SU-DHL-6 (cell line): Measurements from ENCODE around the gene OSBPL10.
A peak's percentile ranks its signal among the peaks of the same experiment; 100 is the strongest.

Source experiments
- H2AFZ ChIP-seq: fragments of 200-600 bp; sonication (generic); 2 replicates; pipeline ENCODE4 v1.6.1; 2014; ENCODE audit warnings: low read depth, mild to moderate bottlenecking, moderate library complexity, mixed read lengths, antibody characterized with exemption, low read length; ENCODE audit not compliant: severe bottlenecking
- H3F3A ChIP-seq: fragments of 200-600 bp; shearing (Covaris generic); 2 replicates; pipeline ENCODE4 v1.6.0; 2016; ENCODE audit warnings: antibody characterized with exemption, mild to moderate bottlenecking; ENCODE audit not compliant: insufficient read depth
- H3K27ac ChIP-seq: fragments of 200-600 bp; sonication (generic); 2 replicates; pipeline ENCODE4 v1.5.1; 2016; ENCODE audit warnings: low read depth, mild to moderate bottlenecking, low read length, moderate library complexity, mixed read lengths
- H3K27me3 ChIP-seq: fragments of 200-600 bp; sonication (generic), shearing (Covaris generic); 2 replicates; pipeline ENCODE4 v1.6.0; 2014; ENCODE audit warnings: mild to moderate bottlenecking, low read length
- H3K36me3 ChIP-seq: fragments of 200-600 bp; sonication (generic); 2 replicates; pipeline ENCODE4 v1.6.1; 2014; ENCODE audit warnings: mild to moderate bottlenecking, low read length, mixed read lengths
- H3K4me2 ChIP-seq: fragments of 300-600, 200-600 bp; shearing (Covaris generic), sonication (generic); 2 replicates; pipeline ENCODE4 v1.6.0; 2014; ENCODE audit warnings: low read length, low read depth, mild to moderate bottlenecking; ENCODE audit not compliant: poor library complexity, severe bottlenecking
- H3K4me3 ChIP-seq: fragments of 200-600 bp; sonication (generic); 2 replicates; pipeline ENCODE4 v1.5.1; 2014; ENCODE audit warnings: antibody characterized with exemption, low read length, mild to moderate bottlenecking, mixed read lengths; ENCODE audit not compliant: insufficient read depth, poor library complexity, severe bottlenecking
- H3K79me2 ChIP-seq: fragments of 200-600 bp; sonication (generic); 2 replicates; pipeline ENCODE4 v1.6.1; 2014; ENCODE audit warnings: mild to moderate bottlenecking, low read length, moderate library complexity; ENCODE audit not compliant: insufficient read depth
- H3K9ac ChIP-seq: fragments of 200-600 bp; sonication (generic); 2 replicates; pipeline ENCODE4 v1.7.0; 2014; ENCODE audit warnings: mild to moderate bottlenecking, low read length
- H3K9me2 ChIP-seq: fragments of 200-600 bp; sonication (generic); replicated peaks from 2 replicates; pipeline ENCODE4 v1.6.1; 2014; ENCODE audit warnings: low read length; ENCODE audit not compliant: insufficient read depth
- H3K9me3 ChIP-seq: fragments of 200-600 bp; sonication (generic); 2 replicates; pipeline ENCODE4 v1.6.1; 2014; ENCODE audit warnings: low read length, mixed read lengths; ENCODE audit not compliant: insufficient read depth
- H4K20me1 ChIP-seq: fragments of 200-600 bp; sonication (generic); 2 replicates; pipeline ENCODE4 v1.6.1; 2014; ENCODE audit warnings: low read depth, mild to moderate bottlenecking, antibody characterized with exemption, low read length, moderate library complexity, mixed read lengths
- EZH2phosphoT487 ChIP-seq: fragments of 200-600 bp; sonication (generic), shearing (Covaris generic); conservative IDR thresholded peaks from 2 replicates; pipeline ENCODE4 v1.6.1; 2018; ENCODE audit warnings: mild to moderate bottlenecking, antibody characterized with exemption, low read length, moderate library complexity, mixed read lengths
- TF ChIP-seq, protein P1 (sequence below): fragments of 200-600 bp; sonication (generic); IDR thresholded peaks from one replicate; pipeline ENCODE4 v1.5.1; 2017; ENCODE audit warnings: antibody characterized with exemption, mild to moderate bottlenecking, low read length, moderate library complexity; ENCODE audit not compliant: insufficient read depth, poor library complexity, severe bottlenecking

OSBPL10 gene

DNA sequence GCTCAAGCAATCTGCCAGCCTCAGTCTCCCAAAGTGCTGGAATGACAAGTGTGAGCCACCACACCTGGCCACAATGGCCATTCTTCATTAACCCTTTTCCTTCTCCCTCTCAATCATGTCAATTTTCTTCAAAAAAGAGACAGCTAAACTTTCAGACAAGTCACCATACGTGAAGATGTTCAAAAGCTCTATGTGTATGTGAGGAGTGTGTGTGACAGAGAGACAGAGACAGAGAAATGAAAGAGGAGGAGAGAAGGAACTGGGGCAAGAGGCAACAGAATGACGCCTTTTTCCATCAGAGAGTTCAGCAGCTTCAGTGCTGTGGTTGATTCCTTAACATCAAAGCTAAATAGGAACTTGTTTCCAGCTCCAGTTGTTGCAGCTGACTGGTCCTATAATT is 27.4 kb downstream of the OSBPL10 start:
- peak overlapping the region; percentile 95 for H3K27ac ChIP-seq
- H3K79me2 ChIP-seq = peaks cover 78% of the 10 kb centered on the region

DNA sequence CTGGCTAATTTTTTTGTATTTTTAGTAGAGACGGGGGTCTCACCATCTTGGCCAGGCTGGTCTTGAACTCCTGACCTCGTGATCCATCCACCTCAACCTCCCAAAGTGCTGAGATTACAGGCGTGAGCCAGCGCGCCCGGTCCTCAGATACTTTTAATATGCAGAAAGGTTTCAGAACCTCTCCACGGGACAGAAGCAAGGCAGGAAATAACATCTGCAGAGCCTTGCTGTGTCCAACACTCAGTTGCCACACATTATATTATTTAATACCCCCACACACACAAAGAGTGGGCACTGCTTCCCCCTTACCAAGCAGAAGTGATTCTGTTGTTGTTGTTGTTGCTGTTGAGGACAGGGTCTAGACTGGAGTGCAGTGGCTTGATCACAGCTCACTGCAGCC is 28.0 kb downstream of the OSBPL10 start:
- H3K4me2 ChIP-seq = peak overlapping the region; percentile 94
- no peak overlapping the region for H3K4me3 ChIP-seq
- peaks cover 11% of the 10 kb centered on the region; the same call in 1 of the 2 replicates for H3K9me3 ChIP-seq
- H3K79me2 ChIP-seq = peaks cover 78% of the 10 kb centered on the region
- H2AFZ ChIP-seq = no peak overlapping the region
- no peaks in the 10 kb centered on the region for H3K27me3 ChIP-seq
- H3K9me2 ChIP-seq = no peaks in the 10 kb centered on the region
- H4K20me1 ChIP-seq = no peaks in the 10 kb centered on the region
- peaks cover 10% of the 10 kb centered on the region; the same call in 1 of the 2 replicates for H3K36me3 ChIP-seq
- TF ChIP-seq, protein P1, sequence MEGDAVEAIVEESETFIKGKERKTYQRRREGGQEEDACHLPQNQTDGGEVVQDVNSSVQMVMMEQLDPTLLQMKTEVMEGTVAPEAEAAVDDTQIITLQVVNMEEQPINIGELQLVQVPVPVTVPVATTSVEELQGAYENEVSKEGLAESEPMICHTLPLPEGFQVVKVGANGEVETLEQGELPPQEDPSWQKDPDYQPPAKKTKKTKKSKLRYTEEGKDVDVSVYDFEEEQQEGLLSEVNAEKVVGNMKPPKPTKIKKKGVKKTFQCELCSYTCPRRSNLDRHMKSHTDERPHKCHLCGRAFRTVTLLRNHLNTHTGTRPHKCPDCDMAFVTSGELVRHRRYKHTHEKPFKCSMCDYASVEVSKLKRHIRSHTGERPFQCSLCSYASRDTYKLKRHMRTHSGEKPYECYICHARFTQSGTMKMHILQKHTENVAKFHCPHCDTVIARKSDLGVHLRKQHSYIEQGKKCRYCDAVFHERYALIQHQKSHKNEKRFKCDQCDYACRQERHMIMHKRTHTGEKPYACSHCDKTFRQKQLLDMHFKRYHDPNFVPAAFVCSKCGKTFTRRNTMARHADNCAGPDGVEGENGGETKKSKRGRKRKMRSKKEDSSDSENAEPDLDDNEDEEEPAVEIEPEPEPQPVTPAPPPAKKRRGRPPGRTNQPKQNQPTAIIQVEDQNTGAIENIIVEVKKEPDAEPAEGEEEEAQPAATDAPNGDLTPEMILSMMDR = no peak
- no peak for TF ChIP-seq EZH2phosphoT487
- peaks cover 79% of the 10 kb centered on the region for H3F3A ChIP-seq
- peak overlapping the region; percentile 95 for H3K27ac ChIP-seq
- H3K9ac ChIP-seq = peak overlapping the region; percentile 45

More for the DNA sequence above, 27.4 kb downstream of the OSBPL10 start:
- TF ChIP-seq EZH2phosphoT487 = no peak
- TF ChIP-seq, protein P1 = no peak
- Histone ChIP-seq H2AFZ (no peak overlapping the region), H3K9me2 (no peaks in the 10 kb centered on the region), H3K27me3 (no peaks in the 10 kb centered on the region), H3K9me3 (peaks cover 11% of the 10 kb centered on the region; the same call in 1 of the 2 replicates), H3K4me2 (peak overlapping the region; percentile 94), H3F3A (peaks cover 76% of the 10 kb centered on the region), H3K36me3 (peaks cover 10% of the 10 kb centered on the region; the same call in 1 of the 2 replicates), H3K4me3 (no peak overlapping the region), H4K20me1 (no peaks in the 10 kb centered on the region), H3K9ac (peak overlapping the region; percentile 42)

DNA sequence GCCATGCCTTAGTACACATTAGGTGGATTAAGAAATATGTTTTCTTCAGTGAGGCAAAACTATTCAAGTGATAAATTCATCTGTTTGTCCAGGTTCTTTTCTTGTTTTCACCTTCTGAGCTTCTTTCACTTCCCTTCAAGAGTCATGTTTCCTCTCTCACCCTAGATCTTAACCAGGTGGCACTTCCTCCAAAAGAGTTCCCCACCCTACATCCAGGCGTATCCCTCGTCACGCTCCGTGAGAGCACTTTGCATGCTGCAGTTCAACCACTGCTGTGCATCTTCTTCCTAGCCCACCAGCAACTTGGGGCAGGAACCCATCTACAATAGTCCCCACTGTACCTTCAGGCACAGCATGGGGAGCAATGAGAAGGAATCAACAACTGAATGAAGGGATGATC is 28.9 kb downstream of the OSBPL10 start:
- Histone ChIP-seq H3K9me3 (peaks cover 11% of the 10 kb centered on the region; the same call in 1 of the 2 replicates), H4K20me1 (no peaks in the 10 kb centered on the region), H3K79me2 (peaks cover 78% of the 10 kb centered on the region), H3K4me3 (peak overlapping the region; percentile 33), H3K9me2 (no peaks in the 10 kb centered on the region), H3F3A (peaks cover 80% of the 10 kb centered on the region), H2AFZ (no peak overlapping the region), H3K36me3 (peaks cover 10% of the 10 kb centered on the region; the same call in 1 of the 2 replicates), H3K4me2 (peak overlapping the region; percentile 94), H3K9ac (peak overlapping the region; percentile 48), H3K27ac (peak overlapping the region; percentile 95), H3K27me3 (no peaks in the 10 kb centered on the region)
- TF ChIP-seq EZH2phosphoT487 = no peak
- TF ChIP-seq, protein P1 = no peak
